ENCODE data around the gene EIF4G1. TPM values are rescaled to one million over a fixed set of nuclear protein-coding genes. Genes with fewer than 3 reads are reported as not detected.

Gene EIF4G1
- total RNA-seq, 1 donor from 2014 or later = 137 TPM

DNA sequence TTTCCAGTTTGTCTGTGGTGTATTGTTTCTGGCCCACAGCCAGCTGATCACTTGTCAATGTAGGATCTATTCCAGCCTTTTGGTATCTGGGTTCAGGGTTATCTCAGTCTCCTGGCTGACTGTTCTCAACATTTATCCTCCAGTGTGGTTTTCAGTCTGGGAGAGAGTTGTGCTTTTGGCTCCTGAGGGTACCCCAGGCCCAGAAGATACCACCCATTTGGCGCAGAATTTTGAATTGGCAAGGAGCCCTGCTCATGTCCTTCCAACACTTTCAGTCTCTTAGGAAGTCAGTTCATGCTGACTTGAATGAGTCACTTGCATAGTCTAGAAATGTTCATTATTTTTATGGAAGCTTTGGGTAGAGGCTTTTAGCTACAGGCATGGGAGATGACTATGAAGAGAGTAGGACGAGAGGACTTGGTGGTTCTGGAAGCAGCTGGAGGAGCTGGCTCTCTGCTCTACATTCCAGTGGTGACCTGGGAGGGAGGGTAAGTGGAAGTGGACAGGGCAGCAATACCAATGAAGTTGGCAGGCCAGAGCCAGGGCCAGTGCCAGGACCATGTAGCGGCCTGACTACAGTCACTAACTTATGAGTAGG lies 54.3 kb downstream of the EIF4G1 start:
- Histone ChIP-seq H3K9ac (no peak overlapping the region), H4K20me1 (ENCODE audit: low read depth) (peaks cover 42% of the 10 kb centered on the region), H3K36me3 (peaks cover 7% of the 10 kb centered on the region), H3F3A (ENCODE audit: low read depth) (peaks cover 33% of the 10 kb centered on the region), H3K79me2 (ENCODE audit: low read depth) (peaks cover 21% of the 10 kb centered on the region), H3K9me3 (ENCODE audit: low read depth) (no peaks in the 10 kb centered on the region), H3K4me3 (no peak overlapping the region), H2AFZ (replicated peaks) (no peak overlapping the region), H3K27ac (no peak overlapping the region), H3K4me2 (no peak overlapping the region), H3K4me1 (peaks cover 3% of the 10 kb centered on the region), H3K27me3 (no peaks in the 10 kb centered on the region)
- H3K4me3 Mint-ChIP-seq = no peak overlapping the region
- no peak overlapping the region for H3K27ac Mint-ChIP-seq
- H3K36me3 Mint-ChIP-seq = peaks cover 33% of the 10 kb centered on the region
- H3K9me3 Mint-ChIP-seq = no peaks in the 10 kb centered on the region
- H3K27me3 Mint-ChIP-seq (ENCODE audit: insufficient read depth, low read depth) = peaks cover 13% of the 10 kb centered on the region
- DNase-seq (ENCODE audit: low spot score) = no peak
- peaks cover 26% of the 10 kb centered on the region for H3K4me1 Mint-ChIP-seq
- no peak for TF ChIP-seq EZH2phosphoT487 (IDR thresholded peaks at IDR 0.05)
- TF ChIP-seq EZH2 (IDR thresholded peaks at IDR 0.05) = no peak
- TF ChIP-seq, protein P1, sequence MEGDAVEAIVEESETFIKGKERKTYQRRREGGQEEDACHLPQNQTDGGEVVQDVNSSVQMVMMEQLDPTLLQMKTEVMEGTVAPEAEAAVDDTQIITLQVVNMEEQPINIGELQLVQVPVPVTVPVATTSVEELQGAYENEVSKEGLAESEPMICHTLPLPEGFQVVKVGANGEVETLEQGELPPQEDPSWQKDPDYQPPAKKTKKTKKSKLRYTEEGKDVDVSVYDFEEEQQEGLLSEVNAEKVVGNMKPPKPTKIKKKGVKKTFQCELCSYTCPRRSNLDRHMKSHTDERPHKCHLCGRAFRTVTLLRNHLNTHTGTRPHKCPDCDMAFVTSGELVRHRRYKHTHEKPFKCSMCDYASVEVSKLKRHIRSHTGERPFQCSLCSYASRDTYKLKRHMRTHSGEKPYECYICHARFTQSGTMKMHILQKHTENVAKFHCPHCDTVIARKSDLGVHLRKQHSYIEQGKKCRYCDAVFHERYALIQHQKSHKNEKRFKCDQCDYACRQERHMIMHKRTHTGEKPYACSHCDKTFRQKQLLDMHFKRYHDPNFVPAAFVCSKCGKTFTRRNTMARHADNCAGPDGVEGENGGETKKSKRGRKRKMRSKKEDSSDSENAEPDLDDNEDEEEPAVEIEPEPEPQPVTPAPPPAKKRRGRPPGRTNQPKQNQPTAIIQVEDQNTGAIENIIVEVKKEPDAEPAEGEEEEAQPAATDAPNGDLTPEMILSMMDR (IDR thresholded peaks at IDR 0.05) = no peak

DNA sequence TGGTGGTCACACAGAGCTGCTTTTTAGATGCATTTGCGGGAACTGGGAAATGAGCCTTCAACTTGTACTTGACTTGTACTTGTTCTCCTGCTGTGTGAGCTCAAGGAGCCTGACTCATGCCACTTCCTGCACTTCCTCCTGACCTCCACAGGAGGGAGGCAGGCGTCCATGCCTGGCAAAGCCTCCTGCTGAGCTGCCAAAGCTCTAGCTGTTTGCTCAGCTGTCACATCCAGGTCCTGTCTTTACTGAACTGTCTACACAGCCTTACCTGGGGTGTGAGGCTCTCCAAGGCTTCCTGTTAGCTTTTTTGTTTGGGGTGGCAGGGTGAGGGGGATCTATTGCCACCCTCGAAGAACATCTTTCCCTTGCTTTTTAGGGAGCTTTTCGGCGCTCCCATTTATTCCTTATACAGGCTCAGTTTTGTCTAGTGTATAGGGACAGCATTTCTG lies 57.2 kb downstream of the EIF4G1 start:
- Histone ChIP-seq H3K9ac (no peak overlapping the region), H4K20me1 (ENCODE audit: low read depth) (peaks cover 38% of the 10 kb centered on the region), H3K27me3 (no peaks in the 10 kb centered on the region), H3K4me3 (no peak overlapping the region), H3K27ac (no peak overlapping the region), H3K4me2 (no peak overlapping the region), H3K9me3 (ENCODE audit: low read depth) (no peaks in the 10 kb centered on the region), H3K79me2 (ENCODE audit: low read depth) (no peaks in the 10 kb centered on the region), H3F3A (ENCODE audit: low read depth) (peaks cover 32% of the 10 kb centered on the region), H2AFZ (replicated peaks) (no peak overlapping the region), H3K36me3 (no peaks in the 10 kb centered on the region), H3K4me1 (no peaks in the 10 kb centered on the region)
- Mint-ChIP-seq H3K4me3 (no peak overlapping the region), H3K4me1 (peaks cover 15% of the 10 kb centered on the region), H3K27ac (no peak overlapping the region), H3K27me3 (ENCODE audit: insufficient read depth, low read depth) (peaks cover 19% of the 10 kb centered on the region), H3K36me3 (peaks cover 18% of the 10 kb centered on the region), H3K9me3 (no peaks in the 10 kb centered on the region)
- peak; percentile 86 for DNase-seq (ENCODE audit: low spot score)
- TF ChIP-seq EZH2 (IDR thresholded peaks at IDR 0.05) (no peak), EZH2phosphoT487 (IDR thresholded peaks at IDR 0.05) (no peak)
- TF ChIP-seq, protein P1 (IDR thresholded peaks at IDR 0.05) = peak; percentile 79

DNA sequence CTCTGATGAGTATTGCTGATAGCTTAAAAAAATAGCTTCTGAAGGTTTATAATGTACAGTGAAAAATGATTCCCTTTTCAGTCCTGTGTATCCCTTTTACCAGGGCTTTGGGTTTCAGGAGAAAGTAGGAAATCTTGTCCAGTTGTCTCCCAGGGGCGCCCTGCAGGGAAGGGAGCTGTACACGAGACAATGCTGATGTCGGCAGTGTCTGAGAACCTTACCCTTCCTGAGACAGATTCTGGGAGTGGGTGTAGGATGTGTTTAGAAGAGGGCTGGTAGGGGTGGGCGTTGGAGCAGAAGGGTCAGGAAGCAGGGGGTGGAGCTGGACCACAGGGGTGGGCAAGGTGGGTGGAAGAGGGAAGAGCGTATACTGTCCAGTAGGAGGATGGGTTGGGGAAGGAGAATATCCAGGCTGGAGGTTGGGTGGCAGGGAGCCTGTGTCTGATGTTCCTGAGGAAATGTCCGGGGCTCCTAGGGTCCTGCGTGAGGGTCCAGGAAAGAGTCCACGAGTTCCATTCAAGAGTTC lies 58.0 kb downstream of the EIF4G1 start:
- H3K36me3 Mint-ChIP-seq = peaks cover 10% of the 10 kb centered on the region
- H3K4me1 Mint-ChIP-seq = peaks cover 16% of the 10 kb centered on the region
- Histone ChIP-seq H3K4me2 (no peak overlapping the region), H3K4me1 (peaks cover 4% of the 10 kb centered on the region), H3K4me3 (no peak overlapping the region), H3K9ac (no peak overlapping the region), H3K27ac (no peak overlapping the region), H3K79me2 (ENCODE audit: low read depth) (no peaks in the 10 kb centered on the region), H3K27me3 (no peaks in the 10 kb centered on the region), H3K36me3 (no peaks in the 10 kb centered on the region), H4K20me1 (ENCODE audit: low read depth) (peaks cover 38% of the 10 kb centered on the region), H3F3A (ENCODE audit: low read depth) (peaks cover 32% of the 10 kb centered on the region), H3K9me3 (ENCODE audit: low read depth) (no peaks in the 10 kb centered on the region), H2AFZ (replicated peaks) (no peak overlapping the region)
- no peaks in the 10 kb centered on the region for H3K9me3 Mint-ChIP-seq
- no peak overlapping the region for H3K4me3 Mint-ChIP-seq
- peaks cover 25% of the 10 kb centered on the region for H3K27me3 Mint-ChIP-seq (ENCODE audit: insufficient read depth, low read depth)
- H3K27ac Mint-ChIP-seq = no peak overlapping the region
- no peak for DNase-seq (ENCODE audit: low spot score)
- TF ChIP-seq EZH2 (IDR thresholded peaks at IDR 0.05) (no peak), EZH2phosphoT487 (IDR thresholded peaks at IDR 0.05) (no peak)
- TF ChIP-seq, protein P1 (IDR thresholded peaks at IDR 0.05) = no peak

All from neural progenitor cell (in vitro differentiated cells).